CD4-positive, alpha-beta T cell treated with Interleukin-1 beta for 1 hour (primary cell): ENCODE measurements around the gene ITGA4.

Experiments used
- DNase-seq, 2 donors: peaks; one replicate each; pipeline ENCODE4 v3.0.0-alpha.2; 2020 to 2022

The ITGA4 gene

DNA sequence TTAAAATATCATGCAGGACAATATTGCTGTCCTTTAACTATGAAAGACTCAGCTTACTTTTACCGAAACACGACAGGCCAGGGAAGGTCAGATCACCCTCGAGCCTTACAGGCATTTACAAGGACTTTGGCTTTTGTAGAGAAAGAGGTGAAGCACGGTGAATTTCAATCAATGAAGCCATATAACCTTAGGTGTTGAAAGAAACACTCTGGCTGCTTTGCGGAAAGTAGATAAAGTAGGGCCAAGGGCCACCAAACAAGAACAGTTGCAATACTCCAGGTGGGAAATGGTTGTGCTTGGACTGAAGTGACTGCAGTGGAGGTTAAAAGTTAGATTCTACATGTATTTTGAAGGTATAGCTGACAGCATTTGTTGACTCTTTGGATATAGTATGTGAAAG lies 119.2 kb downstream of the ITGA4 start:
- DNase-seq, result no peak

- no peak for DNase-seq
Measured at GRCh38 chr2:181578829-181579228, 121.6 kb downstream of the ITGA4 start.

GRCh38 chr2:181581534-181581933 lies 124.3 kb downstream of the ITGA4 start:
- DNase-seq, result no peak

DNA sequence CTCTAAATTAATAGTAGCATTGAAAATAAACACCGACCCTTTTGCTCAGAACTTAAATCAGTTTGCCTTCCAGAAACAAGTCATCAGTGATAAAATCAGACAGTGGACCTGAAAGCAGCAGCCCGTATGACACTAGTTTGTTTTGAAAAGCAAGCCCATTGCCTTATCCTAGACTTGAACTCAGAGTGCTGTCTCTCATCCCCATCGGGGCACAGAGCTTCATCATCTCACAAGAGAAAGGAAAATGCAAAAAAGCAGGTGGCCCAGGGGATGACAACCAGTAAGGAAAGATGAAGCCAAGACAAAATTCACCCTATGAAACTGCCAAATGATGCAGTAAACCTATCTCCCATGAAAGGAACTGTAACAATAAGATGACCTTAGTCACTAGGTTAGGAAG lies 128.5 kb downstream of the ITGA4 start:
- no peak for DNase-seq
